Parathyroid adenoma (tissue), 2 donors: Measurements from ENCODE around the gene HRK.
A peak's percentile ranks its signal among the peaks of the same experiment; 100 is the strongest.

Experiments used
- H2AFZ ChIP-seq: fragments of 300-600 bp; sonication (generic); one replicate; pipeline ENCODE4 v1.7.0; 2017; ENCODE audit warnings: antibody characterized with exemption, mild to moderate bottlenecking
- H3K27ac ChIP-seq: fragments of 300-600 bp; sonication (generic); one replicate; pipeline ENCODE4 v1.7.0; 2017
- H3K27me3 ChIP-seq: fragments of 300-600 bp; sonication (generic); one replicate; pipeline ENCODE4 v1.7.0; 2017; ENCODE audit warnings: low read length; ENCODE audit not compliant: control insufficient read depth, insufficient read depth
- H3K36me3 ChIP-seq: fragments of 300-600 bp; sonication (generic); one replicate; pipeline ENCODE4 v1.7.0; 2017; ENCODE audit warnings: low read length; ENCODE audit not compliant: control insufficient read depth, insufficient read depth
- H3K4me1 ChIP-seq: fragments of 300-600 bp; sonication (generic); one replicate; pipeline ENCODE4 v1.7.0; 2017; ENCODE audit warnings: control low read depth
- H3K4me2 ChIP-seq: fragments of 300-600 bp; sonication (generic); one replicate; pipeline ENCODE4 v1.7.0; 2017; ENCODE audit warnings: low read length
- H3K4me3 ChIP-seq: fragments of 300-600 bp; sonication (generic); one replicate; pipeline ENCODE4 v1.7.0; 2017; ENCODE audit warnings: low read depth, low read length
- H3K79me2 ChIP-seq: fragments of 300-600 bp; sonication (generic); one replicate; pipeline ENCODE4 v1.7.0; 2017; ENCODE audit warnings: control low read depth
- H3K9ac ChIP-seq: fragments of 300-600 bp; sonication (generic); one replicate; pipeline ENCODE4 v1.7.0; 2017; ENCODE audit warnings: mild to moderate bottlenecking
- H3K9me3 ChIP-seq: fragments of 300-600 bp; sonication (generic); one replicate; pipeline ENCODE4 v1.7.0; 2017; ENCODE audit warnings: low read length; ENCODE audit not compliant: control insufficient read depth
- TF ChIP-seq, protein P1 (sequence below): fragments of 300-600 bp; sonication (generic); IDR thresholded peaks from one replicate; pipeline ENCODE4 v1.7.0; 2017; ENCODE audit warnings: antibody characterized with exemption, mild to moderate bottlenecking
- donor health status: primary hyperparathyroidism.

Gene HRK

DNA sequence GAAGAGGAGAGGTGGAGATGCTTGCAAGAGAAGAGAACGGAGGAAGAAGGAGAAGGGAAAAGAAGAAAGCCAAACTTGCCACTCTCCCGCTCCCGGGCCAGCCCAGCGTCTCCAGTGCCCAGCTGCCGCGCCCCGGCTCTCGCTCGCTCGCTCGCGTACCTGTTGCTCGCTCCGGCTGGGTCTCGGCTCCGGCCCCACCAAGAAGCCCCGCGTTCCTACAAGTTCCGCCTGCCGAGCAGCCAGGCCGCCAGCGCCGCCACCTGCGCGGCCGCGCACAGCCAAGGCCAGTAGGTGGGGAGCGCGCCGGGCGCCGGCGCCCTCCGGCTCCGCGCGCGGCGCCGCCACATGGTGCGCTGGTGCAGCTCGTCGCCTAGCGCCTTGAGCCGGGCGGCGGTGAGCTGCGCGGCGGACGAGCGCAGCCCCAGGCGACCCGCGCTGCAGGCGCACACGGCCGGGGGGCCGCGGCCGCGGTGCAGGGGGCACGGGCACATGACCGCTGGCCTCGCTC is 370 bp downstream of the HRK start:
- no peak overlapping the region for H3K27ac ChIP-seq
- no peaks in the 10 kb centered on the region for H3K9me3 ChIP-seq
- H3K9ac ChIP-seq = no peak overlapping the region
- TF ChIP-seq, protein P1, sequence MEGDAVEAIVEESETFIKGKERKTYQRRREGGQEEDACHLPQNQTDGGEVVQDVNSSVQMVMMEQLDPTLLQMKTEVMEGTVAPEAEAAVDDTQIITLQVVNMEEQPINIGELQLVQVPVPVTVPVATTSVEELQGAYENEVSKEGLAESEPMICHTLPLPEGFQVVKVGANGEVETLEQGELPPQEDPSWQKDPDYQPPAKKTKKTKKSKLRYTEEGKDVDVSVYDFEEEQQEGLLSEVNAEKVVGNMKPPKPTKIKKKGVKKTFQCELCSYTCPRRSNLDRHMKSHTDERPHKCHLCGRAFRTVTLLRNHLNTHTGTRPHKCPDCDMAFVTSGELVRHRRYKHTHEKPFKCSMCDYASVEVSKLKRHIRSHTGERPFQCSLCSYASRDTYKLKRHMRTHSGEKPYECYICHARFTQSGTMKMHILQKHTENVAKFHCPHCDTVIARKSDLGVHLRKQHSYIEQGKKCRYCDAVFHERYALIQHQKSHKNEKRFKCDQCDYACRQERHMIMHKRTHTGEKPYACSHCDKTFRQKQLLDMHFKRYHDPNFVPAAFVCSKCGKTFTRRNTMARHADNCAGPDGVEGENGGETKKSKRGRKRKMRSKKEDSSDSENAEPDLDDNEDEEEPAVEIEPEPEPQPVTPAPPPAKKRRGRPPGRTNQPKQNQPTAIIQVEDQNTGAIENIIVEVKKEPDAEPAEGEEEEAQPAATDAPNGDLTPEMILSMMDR = no peak
- H3K36me3 ChIP-seq = no peaks in the 10 kb centered on the region
- H3K27me3 ChIP-seq = peaks cover 6% of the 10 kb centered on the region
- H3K4me3 ChIP-seq = no peak overlapping the region
- H3K4me1 ChIP-seq = no peaks in the 10 kb centered on the region
- H2AFZ ChIP-seq = peak overlapping the region; percentile 38
- peak overlapping the region; percentile 53 for H3K4me2 ChIP-seq
- H3K79me2 ChIP-seq = no peaks in the 10 kb centered on the region

DNA sequence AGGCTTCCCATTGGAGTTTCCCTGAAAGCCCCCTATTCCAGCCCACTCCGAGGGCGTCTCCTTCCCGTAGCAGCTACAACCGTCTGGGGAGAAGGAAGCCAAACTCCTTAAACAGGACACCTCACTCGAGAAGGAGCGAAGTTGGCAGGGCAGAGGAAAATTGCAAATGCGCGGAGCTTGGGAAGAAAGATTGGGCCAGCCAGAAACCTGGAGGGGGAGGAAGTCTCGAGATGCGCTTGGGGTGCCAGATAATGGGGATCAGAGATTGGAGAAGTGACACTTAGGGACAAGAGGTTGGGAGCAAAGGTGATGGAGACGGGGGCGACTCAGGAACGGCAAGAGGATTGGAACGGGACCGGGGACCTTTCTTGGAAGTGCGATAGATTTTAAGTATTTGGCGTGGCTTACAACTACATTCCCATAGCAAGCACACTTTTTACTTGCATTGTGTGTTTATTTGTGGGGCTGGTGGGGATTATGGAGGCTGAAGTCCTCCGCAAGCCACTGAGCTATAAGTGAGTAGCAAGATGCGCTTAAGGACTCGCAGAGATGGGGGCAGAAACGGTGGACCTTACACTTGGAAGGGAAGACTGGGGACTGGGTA is 926 bp downstream of the HRK start:
- no peaks in the 10 kb centered on the region for H3K4me1 ChIP-seq
- peaks cover 6% of the 10 kb centered on the region for H3K27me3 ChIP-seq
- H3K9me3 ChIP-seq = no peaks in the 10 kb centered on the region
- no peak overlapping the region for H3K9ac ChIP-seq
- H2AFZ ChIP-seq = peak overlapping the region; percentile 38
- TF ChIP-seq, protein P1 = no peak
- H3K27ac ChIP-seq = no peak overlapping the region
- peak overlapping the region; percentile 53 for H3K4me2 ChIP-seq
- no peak overlapping the region for H3K4me3 ChIP-seq
- no peaks in the 10 kb centered on the region for H3K79me2 ChIP-seq
- no peaks in the 10 kb centered on the region for H3K36me3 ChIP-seq

DNA sequence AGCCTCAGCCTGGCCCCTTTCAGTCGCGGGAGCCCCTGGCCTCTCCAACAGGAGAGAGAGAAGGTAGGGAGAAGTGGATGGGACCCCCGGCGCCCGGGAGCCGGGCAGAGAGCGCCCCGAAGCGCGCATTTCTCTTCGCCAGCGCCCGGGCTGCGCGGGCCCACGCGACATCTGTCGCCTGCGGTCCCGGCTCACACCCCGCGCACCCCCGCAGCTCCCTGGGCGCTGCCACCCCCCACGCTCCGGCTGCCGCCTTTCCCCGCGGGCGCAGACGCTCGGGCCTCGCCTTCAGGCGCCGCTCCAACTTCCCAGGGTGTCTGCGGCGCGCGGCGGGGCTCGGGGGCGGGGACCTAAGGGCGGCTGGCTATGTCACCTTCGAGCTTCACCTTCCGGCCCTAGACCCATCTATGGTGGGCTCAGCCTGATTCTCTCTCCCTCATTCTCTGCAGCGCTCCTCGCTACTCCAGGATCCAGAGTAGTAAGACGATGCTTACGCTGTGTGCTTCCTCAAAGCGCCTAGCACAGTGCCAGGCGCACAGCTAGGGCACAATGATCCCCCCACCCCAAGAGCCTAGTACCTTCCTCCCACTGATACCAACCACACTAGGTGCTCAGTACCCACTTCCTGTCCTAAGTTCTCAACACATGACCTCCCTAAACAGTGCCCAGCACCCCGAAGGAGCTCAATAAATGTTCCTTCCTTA is 1.6 kb downstream of the HRK start:
- H3K27ac ChIP-seq = no peak overlapping the region
- peaks cover 6% of the 10 kb centered on the region for H3K27me3 ChIP-seq
- H3K79me2 ChIP-seq = no peaks in the 10 kb centered on the region

DNA sequence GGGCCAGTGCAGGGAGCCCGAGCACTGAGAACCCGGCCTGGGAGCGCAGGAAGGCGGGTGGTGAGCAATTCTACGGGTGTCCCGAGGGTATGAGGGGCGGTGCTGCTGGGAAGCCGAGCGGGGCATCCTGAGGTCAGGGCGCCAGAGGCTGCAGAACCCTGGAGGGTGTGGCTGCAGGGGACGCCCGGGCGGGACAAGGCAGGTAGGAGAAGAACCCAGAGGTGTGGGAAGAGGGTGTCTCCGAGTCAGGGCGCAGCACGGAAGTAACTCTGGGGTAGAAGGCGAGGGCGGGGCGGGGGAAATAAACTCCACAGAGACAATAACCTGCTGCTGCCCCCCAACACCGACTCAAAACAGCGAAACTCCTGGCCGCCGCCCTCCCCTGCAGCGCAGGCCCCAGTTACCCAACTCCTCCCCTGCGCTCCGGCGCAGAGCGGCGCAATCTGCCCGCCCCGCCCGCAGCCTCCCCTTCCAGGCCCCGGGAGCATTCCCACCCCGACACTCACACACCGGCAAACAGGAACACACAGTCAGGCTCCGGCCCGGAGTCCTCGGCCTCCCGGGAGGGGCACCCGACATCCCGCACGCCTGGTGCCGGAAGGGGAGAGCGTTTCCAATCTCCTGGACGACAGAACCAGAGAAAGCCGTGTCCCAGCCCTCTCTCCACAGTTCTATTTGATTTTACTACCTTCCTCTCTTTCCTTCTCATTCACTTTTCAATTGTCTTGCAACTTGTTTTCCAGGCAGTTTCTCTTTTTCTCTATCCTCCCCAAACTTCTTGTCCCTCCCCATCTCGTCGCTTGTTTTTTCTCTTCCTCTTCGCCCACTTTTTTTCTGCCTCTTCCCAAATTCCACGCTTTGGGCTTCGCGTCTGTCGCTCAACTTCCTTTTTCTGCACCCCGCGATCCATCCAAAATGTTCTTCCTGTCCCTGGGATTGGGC is 2.4 kb downstream of the HRK start:
- no peak overlapping the region for H2AFZ ChIP-seq
- H3K27me3 ChIP-seq = peaks cover 6% of the 10 kb centered on the region
- no peak overlapping the region for H3K27ac ChIP-seq
- no peak overlapping the region for H3K4me3 ChIP-seq
- no peak overlapping the region for H3K9ac ChIP-seq
- no peak overlapping the region for H3K4me2 ChIP-seq
- no peaks in the 10 kb centered on the region for H3K9me3 ChIP-seq
- H3K79me2 ChIP-seq = no peaks in the 10 kb centered on the region
- TF ChIP-seq, protein P1 = no peak
- no peaks in the 10 kb centered on the region for H3K4me1 ChIP-seq
- no peaks in the 10 kb centered on the region for H3K36me3 ChIP-seq

More for the DNA sequence above, 1.6 kb downstream of the HRK start:
- Histone ChIP-seq H2AFZ (no peak overlapping the region), H3K4me2 (no peak overlapping the region), H3K9me3 (no peaks in the 10 kb centered on the region), H3K36me3 (no peaks in the 10 kb centered on the region), H3K9ac (no peak overlapping the region), H3K4me3 (no peak overlapping the region), H3K4me1 (no peaks in the 10 kb centered on the region)
- TF ChIP-seq, protein P1 = no peak
